Dedifferentiated amniotic fluid mesenchymal stem cell (primary cell): Measurements from ENCODE around the gene TRMT11.
"Not testable (repeated sequence)": the region's sequence is repeated elsewhere in the genome, so short reads cannot be mapped to it uniquely, and the experiment has no call there.

Experiments used
- DNase-seq: peaks from one replicate; pipeline ENCODE4 v3.0.0-alpha.2; 2016; ENCODE audit errors: extremely low spot score

TRMT11 gene

DNA sequence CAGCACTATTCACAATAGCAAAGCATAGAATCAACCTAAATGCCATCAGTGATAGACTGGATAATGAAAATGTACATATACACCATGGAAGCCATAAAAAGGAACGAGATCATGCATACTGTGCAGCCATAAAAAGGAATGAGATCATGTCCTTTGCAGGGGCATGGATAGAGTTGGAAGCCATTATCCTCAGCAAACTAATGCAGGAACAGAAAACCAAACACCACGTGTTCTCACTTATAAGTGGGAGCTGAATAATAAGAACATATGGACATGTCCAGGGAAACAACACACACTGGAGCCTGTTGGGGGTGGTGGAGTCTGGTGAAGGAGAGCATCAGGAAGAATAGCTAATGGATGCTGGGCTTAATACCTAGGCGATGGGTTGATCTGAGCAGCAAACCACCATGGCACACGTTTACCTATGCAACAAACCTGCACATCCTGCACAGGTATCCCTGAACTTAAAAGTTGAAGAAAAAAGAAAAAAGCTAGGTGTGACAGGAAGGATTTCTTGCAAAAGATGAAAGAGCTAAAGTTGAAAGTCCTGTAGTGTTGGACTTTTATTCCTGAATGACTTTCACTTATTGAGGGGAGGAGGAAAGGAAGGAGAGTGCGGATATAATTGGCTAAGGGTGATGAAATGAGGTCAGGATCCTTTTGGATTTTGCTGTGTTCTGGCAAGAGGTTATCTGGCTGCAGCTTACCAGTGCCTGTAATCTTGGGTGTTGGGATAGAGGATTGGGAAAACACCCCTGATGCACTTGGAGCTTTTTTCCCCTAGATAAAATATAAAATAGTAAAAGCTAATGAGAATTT lies 8.5 kb downstream of the TRMT11 start:
- no peak for DNase-seq

DNA sequence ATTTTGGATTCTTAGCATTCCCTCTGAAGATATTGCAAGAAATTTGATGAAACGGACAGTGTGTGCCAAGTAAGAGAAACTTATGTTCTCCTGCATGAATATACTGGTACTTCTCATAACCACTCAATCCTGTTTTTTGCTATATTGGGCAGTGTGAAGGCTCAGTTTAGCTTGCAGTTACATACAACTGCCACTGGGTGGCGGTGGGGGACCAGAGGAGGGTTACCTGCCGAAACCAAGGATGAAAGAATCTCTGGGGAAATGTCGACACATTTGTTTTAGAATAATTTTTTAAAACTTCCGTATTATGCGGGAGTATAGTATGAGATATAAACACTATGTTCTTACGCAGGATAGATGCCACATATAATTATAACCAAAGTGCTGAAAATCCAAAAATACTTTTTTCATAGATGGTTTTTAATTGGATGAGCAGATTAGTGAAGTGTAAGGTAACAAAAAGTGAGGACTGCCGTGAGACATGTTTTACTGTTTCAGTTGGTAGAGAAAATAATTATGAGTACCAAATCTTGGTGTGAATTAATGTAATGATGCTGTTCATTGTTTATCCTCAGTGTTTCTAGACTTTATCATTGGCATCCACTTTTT lies 9.7 kb downstream of the TRMT11 start:
- peak; percentile 53 for DNase-seq

GRCh38 chr6:126002755-126003679 lies 16.7 kb downstream of the TRMT11 start:
- no peak for DNase-seq

DNA sequence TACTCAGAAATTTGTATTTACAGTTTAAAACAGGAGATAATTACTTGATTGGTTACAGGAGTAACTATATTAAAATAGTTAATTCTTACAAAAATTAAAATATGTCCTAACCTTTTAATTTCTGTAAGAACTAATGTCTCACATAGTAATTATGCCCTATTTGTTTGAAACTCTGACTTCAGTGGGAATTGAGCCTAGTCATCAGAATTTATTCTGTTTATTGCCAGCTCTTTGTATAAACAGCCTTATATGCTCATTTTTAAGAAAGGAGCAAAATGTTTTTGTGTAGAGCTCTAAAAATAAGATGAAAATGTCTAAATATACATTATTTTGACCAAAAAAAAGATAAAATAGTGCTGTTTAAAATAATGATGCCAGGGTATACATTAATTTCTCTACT lies 21.5 kb downstream of the TRMT11 start:
- DNase-seq: no peak

GRCh38 chr6:126010040-126010439 lies 23.7 kb downstream of the TRMT11 start:
- no peak for DNase-seq

DNA sequence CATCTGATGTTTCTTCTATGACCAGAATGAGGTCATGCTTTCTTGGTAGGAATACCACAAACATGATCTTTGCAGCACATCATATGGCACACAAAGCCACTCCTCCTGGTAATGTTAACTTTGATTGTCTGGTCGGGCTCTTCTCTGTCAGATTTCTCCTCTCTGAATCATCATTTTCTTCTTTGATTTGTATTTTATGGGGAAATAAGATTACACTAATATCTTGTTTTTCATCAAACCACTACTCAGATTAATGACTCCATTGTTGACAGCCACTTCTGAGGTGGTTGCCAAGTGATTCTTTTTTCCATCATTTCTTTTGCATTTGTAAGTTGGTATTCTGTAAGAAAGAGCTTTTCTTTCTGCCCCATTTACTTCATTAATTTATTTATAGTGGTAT lies 29.5 kb downstream of the TRMT11 start:
- DNase-seq: no peak

- DNase-seq: no peak
These were observed 30.3 kb downstream of the TRMT11 start for GRCh38 chr6:126016591-126016990.

GRCh38 chr6:126017668-126018067 lies 31.3 kb downstream of the TRMT11 start:
- DNase-seq: no peak

DNA sequence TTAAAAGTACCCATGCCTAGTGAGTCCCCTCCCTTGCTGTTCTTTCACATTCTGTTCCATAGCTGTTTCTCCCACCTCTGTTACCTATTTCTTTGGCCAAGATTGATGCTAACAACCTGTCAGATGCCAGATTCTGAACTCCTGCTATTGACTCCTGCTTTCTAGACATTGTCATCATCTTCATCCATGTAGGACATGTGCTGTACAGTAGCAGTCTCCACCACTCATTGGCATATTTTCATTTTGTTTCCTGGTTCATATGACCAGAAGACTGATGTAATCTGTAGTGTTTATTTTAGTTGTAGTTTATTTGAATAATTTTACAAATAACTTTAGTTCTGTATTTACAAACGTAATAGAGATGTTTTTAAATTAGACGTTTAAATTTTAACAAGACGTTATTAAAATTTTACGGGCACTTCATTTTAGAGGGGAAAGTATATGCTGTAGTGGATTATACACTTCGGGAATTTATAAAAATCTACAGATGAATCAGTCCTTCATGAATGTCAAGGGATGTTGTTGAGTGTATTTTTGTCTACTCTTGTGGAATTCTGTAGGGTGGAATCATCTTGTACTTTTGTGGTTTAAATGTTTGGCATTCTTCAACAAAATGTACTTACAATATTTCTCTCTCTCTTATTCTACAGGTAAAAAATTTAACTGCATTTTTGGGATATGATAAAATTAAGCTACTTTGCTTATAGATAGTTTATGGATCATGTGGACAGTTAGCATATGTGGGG lies 34.1 kb downstream of the TRMT11 start:
- no peak for DNase-seq

- DNase-seq: not testable (repeated sequence)
These were observed 37.1 kb downstream of the TRMT11 start for GRCh38 chr6:126023474-126023873.

- no peak for DNase-seq
These were observed 39.7 kb downstream of the TRMT11 start for GRCh38 chr6:126026001-126026400.

GRCh38 chr6:126027601-126028000 lies 41.3 kb downstream of the TRMT11 start:
- DNase-seq: no peak

GRCh38 chr6:126030045-126030444 lies 43.7 kb downstream of the TRMT11 start:
- DNase-seq: no peak

DNA sequence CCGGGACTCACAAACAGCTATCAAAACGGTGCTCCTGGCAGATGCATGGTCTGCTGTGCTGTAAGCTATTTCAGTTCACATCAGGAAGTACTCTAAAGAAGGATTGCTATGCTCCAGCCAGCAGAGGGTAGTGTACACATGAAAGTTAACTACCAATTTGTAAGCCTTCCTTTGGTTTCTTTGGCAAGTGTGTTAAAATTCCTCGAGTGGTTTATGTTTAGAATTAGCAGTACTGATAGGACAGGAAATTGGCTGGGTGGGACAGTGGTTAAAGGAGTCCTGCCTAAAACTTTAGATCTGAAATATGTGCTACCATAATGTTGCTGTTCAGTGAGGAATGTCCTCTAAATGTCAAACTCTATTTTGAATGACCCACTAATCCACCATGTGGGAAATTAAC lies 47.4 kb downstream of the TRMT11 start:
- DNase-seq: peak; percentile 96

DNA sequence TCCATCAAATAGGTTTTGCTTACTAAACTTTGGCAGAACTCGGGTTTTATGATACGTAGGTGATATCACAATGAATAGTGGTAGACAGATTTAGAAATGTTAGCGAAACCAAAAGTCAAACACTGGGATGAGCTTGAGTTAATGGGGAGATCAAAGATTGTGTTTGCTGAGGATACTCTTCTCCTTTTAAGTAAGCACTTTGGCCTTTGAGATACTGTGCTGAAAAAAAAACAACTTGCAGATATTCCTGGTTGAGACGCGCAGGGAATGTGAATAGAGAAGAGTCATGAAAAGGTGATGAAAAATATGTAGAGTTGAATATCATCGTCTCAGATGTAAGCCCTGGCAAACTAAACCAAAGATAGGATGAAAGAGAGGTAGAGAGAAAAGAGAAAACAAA lies 48.3 kb downstream of the TRMT11 start:
- DNase-seq: no peak

- DNase-seq: no peak
These were observed 49.4 kb downstream of the TRMT11 start for GRCh38 chr6:126035764-126036163.

- no peak for DNase-seq
These were observed 51.9 kb downstream of the TRMT11 start for GRCh38 chr6:126038234-126038633.

- DNase-seq: no peak
These were observed 52.9 kb downstream of the TRMT11 start for GRCh38 chr6:126039284-126039683.

- DNase-seq: no peak
These were observed 54.1 kb downstream of the TRMT11 start for GRCh38 chr6:126040394-126040793.

- DNase-seq: peak; percentile 51
These were observed 54.5 kb downstream of the TRMT11 start for GRCh38 chr6:126040826-126041225.

DNA sequence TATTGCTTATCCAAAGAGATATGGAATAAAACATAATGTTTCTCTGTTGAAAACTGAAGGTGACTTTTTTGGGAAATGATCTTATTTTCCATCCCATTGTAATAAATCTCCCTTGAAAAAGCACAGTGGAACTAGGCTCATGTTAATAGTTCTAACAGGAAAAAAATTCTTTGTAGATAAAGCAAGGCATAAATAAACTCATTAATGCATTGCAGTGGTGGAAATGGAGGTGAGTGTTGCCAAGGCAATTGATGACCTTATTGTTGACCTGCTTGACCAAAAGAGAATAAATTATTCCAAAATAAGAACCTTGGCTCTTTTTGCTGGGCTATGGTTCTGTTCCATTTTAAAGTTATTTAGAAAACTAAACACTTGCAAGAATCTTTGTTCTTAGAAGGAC lies 55.2 kb downstream of the TRMT11 start:
- DNase-seq: no peak

DNA sequence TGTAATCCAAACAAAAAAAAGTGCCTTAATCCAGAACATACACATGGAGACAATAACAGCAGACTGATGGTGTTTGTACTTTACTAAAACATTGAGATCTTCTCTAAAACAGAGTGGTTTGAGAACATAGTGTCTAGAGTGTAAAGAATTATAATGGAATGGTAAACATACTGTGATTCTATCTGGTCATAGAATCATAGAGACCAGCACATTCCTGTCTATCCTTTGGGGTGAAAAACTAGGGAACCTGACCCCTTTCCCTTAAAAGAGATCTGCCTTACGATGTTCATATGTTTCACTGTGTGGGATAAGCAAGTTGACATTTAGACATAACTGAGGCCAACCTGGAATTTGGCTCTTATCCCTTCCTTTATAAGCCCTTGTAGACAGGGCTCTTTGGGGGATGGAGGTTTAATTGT lies 55.7 kb downstream of the TRMT11 start:
- DNase-seq: no peak
